ENCODE results near the gene TTC17.

DNA sequence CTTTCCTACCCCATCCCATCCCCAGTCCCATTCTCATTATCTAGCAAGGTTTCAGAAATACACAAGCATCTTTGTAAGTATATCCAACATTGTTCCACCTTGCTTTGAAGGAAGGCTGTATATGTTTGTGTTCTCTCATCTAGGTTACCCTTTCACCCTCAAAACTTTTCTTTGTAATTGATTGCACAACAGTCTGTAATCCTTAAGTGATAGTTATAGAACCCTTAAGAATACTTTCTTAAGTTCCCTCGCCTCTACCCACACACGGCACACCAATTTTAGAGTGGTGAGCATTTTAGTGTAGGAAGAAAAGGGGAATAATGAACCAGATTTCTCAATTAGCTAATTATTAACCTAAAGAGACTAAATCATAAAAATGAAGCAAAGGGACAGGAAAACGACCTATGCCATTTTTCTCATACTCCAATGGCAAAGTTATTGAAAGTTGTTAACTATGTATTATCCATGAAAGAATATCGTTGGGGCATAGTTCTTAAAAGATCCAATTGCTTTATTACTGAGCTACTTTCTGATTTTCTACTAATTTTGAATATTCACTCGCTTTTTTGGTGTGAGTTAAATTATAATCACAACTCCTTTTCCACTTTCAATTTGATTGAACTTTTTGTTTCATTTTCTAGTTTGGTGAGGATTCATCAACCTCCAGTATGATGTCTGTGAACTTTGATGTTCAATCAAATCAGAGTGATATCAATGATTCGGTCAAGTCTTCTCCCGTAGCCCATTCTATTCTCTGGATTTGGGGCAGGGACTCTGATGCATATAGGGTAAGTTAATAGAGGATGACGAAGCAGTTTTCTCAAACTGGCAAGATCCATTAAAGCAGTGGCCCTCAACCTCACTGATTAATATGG is 44.9 kb downstream of the TTC17 start:
- no peak for TF ChIP-seq POLR2A (IDR thresholded peaks at IDR 0.05; ENCODE audit: low read length)
- no peak for TF ChIP-seq GATA1 (IDR thresholded peaks at IDR 0.05; ENCODE audit: low read depth, low read length)

Data from erythroblast (primary cell).